ENCODE results near the gene SULF2.

SULF2 gene

DNA sequence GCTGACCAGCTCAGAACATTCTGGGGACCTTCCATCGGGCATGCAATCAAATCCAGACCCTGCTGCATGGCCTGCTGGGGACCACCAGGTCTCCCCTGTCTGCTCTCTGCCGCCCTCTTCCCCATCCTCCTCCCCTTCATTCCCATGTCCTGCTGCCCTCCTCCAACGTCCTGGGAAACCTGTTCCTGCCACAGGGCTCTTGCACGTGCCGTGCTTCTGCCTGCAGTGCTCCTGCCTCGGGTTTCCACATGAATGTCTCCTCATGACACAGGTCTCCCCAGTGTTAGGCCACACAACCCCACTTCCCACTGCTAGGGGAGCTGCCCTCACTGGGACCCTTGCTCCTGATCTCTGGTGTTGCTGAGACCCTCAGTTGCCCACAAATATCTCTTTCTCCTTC lies 37.2 kb downstream of the SULF2 start:
- H3K4me3 Mint-ChIP-seq: no peak overlapping the region
- peaks cover 15% of the 10 kb centered on the region for H3K4me1 Mint-ChIP-seq (ENCODE audit: low read depth)
- no peak overlapping the region for H3K27ac Mint-ChIP-seq
- no peaks in the 10 kb centered on the region for H3K9me3 Mint-ChIP-seq (ENCODE audit: low read depth)
- no peaks in the 10 kb centered on the region for H3K36me3 Mint-ChIP-seq
- H3K27me3 Mint-ChIP-seq: peaks cover 4% of the 10 kb centered on the region

DNA sequence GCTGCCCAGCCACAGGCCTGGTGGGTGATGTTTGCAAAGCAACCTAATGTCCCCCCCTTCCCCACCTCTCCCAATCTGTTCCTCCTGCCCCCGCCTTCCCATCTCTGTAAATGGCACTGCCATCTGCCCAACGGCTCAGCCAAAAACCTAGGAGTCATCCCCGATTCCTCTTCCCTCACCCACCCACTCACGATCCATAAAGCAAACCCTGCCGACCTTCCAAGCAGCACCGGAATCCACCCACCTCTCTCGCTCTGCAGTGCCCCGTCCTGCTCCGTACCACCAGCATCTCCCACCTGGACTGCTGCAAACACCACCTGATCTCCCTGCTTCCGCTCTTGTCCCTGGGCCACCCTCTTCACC lies 37.6 kb downstream of the SULF2 start:
- no peaks in the 10 kb centered on the region for H3K9me3 Mint-ChIP-seq (ENCODE audit: low read depth)
- H3K27ac Mint-ChIP-seq: no peak overlapping the region
- H3K4me1 Mint-ChIP-seq (ENCODE audit: low read depth): peaks cover 15% of the 10 kb centered on the region
- no peaks in the 10 kb centered on the region for H3K36me3 Mint-ChIP-seq
- H3K27me3 Mint-ChIP-seq: peaks cover 4% of the 10 kb centered on the region
- no peak overlapping the region for H3K4me3 Mint-ChIP-seq

DNA sequence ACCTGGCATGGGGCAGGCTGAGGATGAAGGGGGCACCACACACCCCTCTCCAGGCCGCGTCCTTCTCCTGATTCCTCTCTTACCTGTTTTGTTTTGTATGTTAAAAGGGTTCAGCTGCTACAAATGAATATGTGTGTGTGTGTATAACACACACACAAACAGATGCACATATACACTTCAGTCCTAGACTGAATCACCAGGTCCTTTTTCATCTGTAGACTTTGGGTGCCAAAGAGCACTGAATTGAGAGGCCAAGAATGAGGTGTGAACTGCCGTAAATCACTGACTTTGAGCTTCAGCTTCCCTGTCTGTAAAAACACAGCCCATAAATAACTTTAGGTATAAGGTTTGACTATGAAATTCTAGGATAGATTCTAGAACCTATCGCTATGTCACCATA lies 40.5 kb downstream of the SULF2 start:
- Mint-ChIP-seq H3K27me3 (peaks cover 3% of the 10 kb centered on the region), H3K27ac (no peak overlapping the region), H3K4me3 (no peak overlapping the region), H3K4me1 (ENCODE audit: low read depth) (peaks cover 15% of the 10 kb centered on the region), H3K36me3 (no peaks in the 10 kb centered on the region), H3K9me3 (ENCODE audit: low read depth) (no peaks in the 10 kb centered on the region)

DNA sequence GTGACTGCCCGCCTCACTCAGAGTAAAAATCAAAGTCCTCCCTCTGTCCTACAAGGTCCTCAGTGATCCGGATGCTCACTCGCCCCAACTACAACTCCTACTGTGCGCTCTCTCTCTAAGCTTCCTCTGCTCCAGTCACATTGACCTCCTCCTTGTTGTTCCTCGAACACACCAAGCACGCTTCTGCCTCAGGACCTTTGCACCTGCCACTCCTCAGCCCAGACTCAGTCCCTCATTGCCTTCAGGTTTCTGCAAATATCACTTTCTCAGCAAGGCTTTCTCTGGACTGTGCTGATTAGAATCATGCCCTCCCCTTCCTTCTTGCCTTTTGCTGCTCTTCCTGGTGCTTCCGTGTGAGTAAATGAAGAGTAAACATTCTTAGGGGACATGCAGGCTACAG lies 41.6 kb downstream of the SULF2 start:
- no peaks in the 10 kb centered on the region for H3K36me3 Mint-ChIP-seq
- peaks cover 4% of the 10 kb centered on the region for H3K4me1 Mint-ChIP-seq (ENCODE audit: low read depth)
- no peak overlapping the region for H3K4me3 Mint-ChIP-seq
- H3K27me3 Mint-ChIP-seq: peaks cover 3% of the 10 kb centered on the region
- no peak overlapping the region for H3K27ac Mint-ChIP-seq
- H3K9me3 Mint-ChIP-seq (ENCODE audit: low read depth): no peaks in the 10 kb centered on the region

DNA sequence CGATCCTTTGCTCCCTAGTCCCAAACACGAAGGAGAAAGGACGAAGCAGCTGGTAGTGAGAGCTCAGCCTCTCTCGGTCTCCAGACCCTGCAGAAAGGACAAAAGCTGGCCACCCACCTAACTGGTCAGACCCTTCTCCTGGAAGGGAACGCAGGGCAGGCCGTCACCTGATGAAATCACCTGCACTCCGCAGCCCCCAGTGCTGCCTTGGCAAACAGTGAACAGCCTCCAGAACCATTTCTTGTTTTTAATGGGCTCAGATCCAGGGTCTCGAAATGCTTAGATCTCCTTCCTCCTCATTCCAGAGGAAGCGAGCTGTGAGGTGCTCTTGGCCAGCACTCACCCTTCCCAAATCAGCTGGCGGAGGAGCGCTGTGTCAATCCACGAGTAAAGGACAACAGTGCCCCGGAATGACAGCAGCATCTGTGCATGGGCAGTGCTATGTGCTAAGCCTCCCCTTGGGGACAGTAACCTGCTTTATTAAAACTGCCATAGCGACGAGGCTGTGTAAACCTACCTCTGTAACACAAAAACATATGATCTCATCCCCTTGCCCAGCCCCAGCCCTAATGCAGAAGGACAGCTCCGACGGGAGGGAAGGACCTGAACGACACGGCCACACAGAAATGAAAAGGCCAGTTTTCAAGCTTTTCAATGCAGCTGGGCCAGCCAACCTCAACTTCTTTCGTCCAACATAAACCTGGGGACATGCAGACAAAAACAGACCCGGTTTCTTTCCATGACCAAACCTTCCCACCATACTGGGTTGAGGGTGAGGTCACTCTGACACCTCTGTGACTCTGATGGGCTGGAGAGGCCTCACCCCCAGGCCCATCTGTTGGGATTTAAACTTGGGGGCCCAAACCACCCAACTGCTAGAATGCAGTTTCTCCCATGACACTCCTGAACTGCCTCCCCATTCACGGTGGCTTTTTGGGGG lies 43.3 kb downstream of the SULF2 start:
- Mint-ChIP-seq H3K9me3 (ENCODE audit: low read depth) (no peaks in the 10 kb centered on the region), H3K4me1 (ENCODE audit: low read depth) (no peaks in the 10 kb centered on the region), H3K4me3 (no peak overlapping the region), H3K27me3 (peaks cover 3% of the 10 kb centered on the region), H3K36me3 (no peaks in the 10 kb centered on the region), H3K27ac (no peak overlapping the region)

DNA sequence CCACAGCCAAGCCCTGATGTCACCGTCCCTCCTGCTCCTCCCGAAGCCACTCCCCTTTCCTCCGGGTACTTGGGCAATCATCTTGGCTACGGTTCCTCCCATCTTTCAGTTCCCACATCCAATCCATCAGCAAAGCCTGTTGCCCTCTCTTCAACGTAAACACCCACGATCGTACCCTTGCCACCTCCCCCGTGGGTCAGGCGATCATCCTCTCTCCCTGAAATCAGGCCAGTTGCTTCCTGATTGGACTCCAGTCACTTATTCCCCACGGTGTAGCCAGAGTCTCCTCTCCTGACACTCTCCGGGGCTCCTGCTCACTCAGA lies 44.5 kb downstream of the SULF2 start:
- H3K4me1 Mint-ChIP-seq (ENCODE audit: low read depth): no peaks in the 10 kb centered on the region

DNA sequence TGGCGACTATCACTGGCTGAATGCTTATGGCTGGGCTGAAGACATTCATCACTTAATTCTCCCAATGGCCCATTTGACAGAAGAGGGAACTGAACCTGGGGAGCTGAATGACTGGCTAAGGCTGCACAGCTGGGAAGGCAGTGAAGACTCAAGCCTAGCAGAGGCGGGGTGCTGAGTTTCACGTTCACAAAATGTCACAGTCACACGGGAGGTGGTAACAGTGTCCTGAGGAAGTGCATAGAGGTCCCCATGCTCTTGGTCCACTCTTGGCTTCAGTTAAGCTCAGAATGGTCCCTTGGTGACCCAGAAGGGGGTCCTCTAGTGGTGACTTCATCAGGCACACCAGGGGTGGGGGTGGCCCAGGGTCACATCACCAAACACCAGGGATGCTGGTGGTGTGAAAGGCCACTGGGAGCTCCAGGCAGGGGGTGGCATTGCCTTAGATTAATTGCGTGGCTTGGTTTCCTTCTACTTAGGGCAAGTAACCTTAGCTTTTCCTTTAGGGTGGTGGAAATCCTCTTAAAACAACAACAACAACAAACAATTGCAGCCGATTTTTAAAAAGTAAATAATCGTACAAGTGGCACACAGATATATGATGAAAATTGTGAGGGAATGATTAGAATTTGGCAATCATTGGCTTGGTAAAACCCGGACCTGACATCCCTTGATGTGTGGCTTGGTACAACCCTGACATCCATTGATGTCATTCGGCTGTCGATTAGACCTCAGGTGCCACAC lies 45.0 kb downstream of the SULF2 start:
- Mint-ChIP-seq H3K4me1 (ENCODE audit: low read depth) (no peaks in the 10 kb centered on the region), H3K27me3 (peaks cover 3% of the 10 kb centered on the region), H3K36me3 (no peaks in the 10 kb centered on the region), H3K9me3 (ENCODE audit: low read depth) (no peaks in the 10 kb centered on the region), H3K4me3 (no peak overlapping the region), H3K27ac (no peak overlapping the region)

More for the DNA sequence above, 44.5 kb downstream of the SULF2 start:
- Mint-ChIP-seq H3K4me3 (no peak overlapping the region), H3K9me3 (ENCODE audit: low read depth) (no peaks in the 10 kb centered on the region), H3K36me3 (no peaks in the 10 kb centered on the region), H3K27ac (no peak overlapping the region), H3K27me3 (peaks cover 3% of the 10 kb centered on the region)

DNA sequence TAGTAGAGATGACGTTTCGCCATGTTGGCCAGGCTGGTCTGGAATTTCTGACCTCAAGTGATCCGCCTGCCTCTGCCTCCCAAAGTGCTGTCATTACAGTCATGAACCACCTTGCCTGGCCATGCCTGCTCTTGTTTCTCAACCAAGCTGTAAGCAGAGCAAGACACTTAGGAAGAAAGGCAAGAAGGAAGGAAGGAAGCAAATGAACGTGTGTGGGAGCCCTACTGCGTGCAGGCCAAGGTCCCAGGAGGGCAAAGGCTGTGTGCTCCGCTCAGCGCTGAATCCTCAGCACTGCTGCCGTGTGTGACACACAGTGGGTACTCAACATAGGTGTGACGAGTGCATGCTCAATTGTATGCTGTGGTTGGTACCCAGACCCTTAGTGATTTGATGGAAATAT lies 47.4 kb downstream of the SULF2 start:
- H3K27ac Mint-ChIP-seq: no peak overlapping the region
- H3K4me3 Mint-ChIP-seq: no peak overlapping the region
- H3K36me3 Mint-ChIP-seq: no peaks in the 10 kb centered on the region
- H3K9me3 Mint-ChIP-seq (ENCODE audit: low read depth): no peaks in the 10 kb centered on the region
- no peaks in the 10 kb centered on the region for H3K4me1 Mint-ChIP-seq (ENCODE audit: low read depth)
- H3K27me3 Mint-ChIP-seq: no peaks in the 10 kb centered on the region

DNA sequence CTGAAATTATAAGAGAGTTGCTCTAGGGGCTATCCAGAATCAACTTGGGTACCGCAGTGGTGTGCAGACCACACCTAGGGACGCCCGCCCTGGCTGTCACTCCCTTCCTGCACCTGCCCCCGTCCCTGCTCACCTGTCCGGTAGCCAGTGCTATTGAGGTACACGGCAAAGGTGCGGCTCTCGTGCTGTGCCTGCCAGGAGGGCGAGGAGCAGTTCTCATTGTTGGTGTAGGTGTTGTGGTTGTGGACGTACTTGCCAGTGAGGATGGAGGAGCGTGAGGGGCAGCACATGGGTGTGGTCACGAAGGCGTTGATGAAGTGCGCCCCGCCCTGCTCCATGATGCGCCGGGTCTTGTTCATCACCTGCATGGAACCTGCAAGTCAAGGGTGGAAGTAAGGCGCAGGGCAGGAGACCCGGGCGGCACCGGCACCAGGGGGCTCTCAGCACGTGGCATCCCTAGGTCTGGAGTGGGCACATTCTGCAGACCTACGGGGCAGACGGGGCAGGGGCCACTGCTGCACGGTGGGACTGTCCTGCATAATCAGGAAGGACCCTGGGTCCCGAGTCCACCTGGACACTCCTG lies 48.6 kb downstream of the SULF2 start:
- no peaks in the 10 kb centered on the region for H3K27me3 Mint-ChIP-seq
- H3K27ac Mint-ChIP-seq: no peak overlapping the region
- H3K9me3 Mint-ChIP-seq (ENCODE audit: low read depth): no peaks in the 10 kb centered on the region
- H3K4me1 Mint-ChIP-seq (ENCODE audit: low read depth): no peaks in the 10 kb centered on the region
- no peak overlapping the region for H3K4me3 Mint-ChIP-seq
- no peaks in the 10 kb centered on the region for H3K36me3 Mint-ChIP-seq

DNA sequence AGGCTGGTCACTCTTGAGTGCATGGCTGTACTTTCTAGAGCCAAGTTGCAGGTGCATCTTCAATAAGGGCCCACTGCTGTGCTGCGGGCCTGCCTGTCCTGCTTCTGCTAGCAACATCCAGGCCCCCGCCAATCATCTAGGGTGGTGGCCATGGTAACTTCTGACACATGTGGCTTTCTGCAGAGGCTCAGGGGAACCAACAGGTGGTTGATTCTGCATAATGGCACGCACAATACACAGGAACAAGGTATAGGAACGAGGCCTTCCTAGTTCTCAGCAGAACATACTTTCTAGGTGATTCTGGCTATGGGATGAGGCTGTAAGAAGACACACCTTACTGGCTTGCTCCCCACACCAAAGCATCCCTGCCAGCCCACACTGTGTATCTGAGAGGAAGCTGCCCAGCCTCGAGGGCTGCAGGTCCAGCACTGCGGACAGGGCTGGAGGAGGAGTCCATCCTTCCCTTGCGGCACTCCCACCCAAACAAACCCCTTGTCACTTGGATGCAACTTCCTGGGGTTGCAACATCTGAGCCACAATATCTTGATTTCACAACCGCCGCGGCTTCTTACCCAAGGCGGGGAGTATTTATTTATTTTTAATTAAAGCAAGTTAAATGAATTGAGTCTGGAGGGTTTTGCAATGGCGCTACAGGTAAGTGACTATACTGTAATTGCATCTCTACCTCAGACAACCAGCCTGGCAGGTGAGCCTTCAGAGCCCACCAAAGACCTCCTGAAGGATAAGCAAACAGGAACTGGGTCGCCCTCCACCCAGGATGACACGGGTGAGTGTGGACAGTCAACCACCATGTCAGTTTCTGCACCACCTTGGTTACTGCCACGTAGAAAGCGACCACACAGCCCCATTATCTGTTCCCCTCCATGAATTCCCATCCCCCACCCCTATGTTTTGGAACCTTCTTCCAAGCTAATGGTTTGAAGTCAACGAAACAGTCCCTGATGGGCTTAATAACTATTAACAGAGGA lies 49.6 kb downstream of the SULF2 start:
- Mint-ChIP-seq H3K9me3 (ENCODE audit: low read depth) (no peaks in the 10 kb centered on the region), H3K27me3 (no peaks in the 10 kb centered on the region), H3K4me1 (ENCODE audit: low read depth) (no peaks in the 10 kb centered on the region), H3K27ac (no peak overlapping the region), H3K4me3 (no peak overlapping the region), H3K36me3 (no peaks in the 10 kb centered on the region)

DNA sequence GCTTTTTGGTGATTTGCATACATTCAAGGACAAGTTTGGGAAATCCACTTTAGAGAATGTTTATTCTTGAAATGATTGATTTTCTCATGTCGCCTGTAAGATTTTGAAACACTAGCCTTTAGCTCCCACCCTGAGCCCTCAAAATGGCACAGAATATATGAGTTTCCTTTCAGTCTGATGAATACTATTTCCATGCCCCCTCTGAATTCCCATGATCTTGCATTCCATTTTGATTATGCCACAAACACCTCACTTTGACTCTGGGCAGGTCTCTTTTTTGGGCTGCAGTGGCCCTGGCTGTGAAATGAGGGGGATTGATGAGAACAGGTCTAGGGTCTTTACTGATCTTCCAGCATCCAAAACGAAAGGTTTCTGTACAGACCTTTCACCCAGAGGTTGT lies 50.4 kb downstream of the SULF2 start:
- Mint-ChIP-seq H3K4me1 (ENCODE audit: low read depth) (no peaks in the 10 kb centered on the region), H3K9me3 (ENCODE audit: low read depth) (no peaks in the 10 kb centered on the region), H3K4me3 (no peak overlapping the region), H3K36me3 (no peaks in the 10 kb centered on the region), H3K27me3 (no peaks in the 10 kb centered on the region), H3K27ac (no peak overlapping the region)

DNA sequence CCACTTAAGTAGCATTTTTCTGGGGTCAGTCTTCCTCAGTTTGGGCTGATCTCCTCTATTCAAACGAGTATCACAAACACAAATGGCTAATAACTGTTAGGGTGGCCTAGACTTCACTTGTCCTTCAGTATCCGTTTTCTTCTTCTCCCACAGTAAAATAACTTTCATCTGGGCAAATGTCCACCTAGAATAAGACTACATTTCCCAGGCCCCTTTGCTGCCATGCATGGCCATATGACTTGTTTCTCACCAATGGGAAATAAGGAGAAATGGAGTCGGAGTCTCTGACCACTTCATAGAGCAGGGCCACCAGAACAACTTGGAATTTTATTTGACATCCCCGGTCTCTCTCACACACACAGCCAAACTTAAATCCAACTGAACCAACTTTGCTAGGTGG lies 51.4 kb downstream of the SULF2 start:
- no peaks in the 10 kb centered on the region for H3K9me3 Mint-ChIP-seq (ENCODE audit: low read depth)
- peaks cover 3% of the 10 kb centered on the region for H3K4me1 Mint-ChIP-seq (ENCODE audit: low read depth)
- H3K4me3 Mint-ChIP-seq: no peak overlapping the region
- no peaks in the 10 kb centered on the region for H3K36me3 Mint-ChIP-seq
- no peaks in the 10 kb centered on the region for H3K27me3 Mint-ChIP-seq
- no peak overlapping the region for H3K27ac Mint-ChIP-seq

DNA sequence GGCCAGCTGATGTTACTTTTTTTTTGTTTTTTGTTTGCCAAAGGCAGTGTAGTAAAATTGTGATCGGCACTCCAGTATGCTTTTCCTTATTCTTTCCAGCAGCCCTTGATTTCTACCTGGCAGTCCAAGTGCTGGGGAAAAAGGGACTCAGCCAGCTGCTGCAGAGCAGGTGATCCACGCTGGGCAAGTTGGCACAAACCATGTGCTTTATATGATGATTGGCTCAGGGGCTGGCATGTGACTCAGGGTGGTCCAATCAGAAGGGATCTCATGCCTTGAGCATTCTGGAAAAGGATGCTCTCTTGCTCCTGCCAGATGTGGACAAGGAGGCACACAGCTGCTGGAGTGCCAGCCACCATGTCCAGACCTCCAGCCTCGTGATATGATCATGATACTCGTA lies 54.5 kb downstream of the SULF2 start:
- Mint-ChIP-seq H3K9me3 (ENCODE audit: low read depth) (no peaks in the 10 kb centered on the region), H3K36me3 (no peaks in the 10 kb centered on the region), H3K4me1 (ENCODE audit: low read depth) (peaks cover 23% of the 10 kb centered on the region), H3K27ac (no peak overlapping the region), H3K27me3 (no peaks in the 10 kb centered on the region), H3K4me3 (no peak overlapping the region)

DNA sequence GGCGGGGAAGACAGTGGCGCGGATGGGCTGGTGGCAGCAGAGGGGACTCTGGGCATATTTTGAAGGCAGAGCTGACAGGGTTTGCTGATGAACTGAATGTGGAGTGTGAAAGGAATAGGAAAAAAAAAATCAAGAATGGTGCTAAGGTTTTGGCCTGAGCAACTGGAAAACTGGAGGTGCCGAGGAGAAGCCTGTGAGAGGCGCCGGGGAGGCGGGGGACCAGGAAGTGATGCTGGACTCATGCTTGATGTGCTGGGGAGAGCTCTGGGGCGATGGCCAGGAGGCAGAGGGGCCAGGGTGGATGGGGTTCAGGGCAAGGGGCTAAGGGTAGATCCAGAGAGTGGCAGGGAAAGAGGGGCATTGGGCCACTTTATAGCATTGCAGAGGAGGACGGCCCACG lies 55.8 kb downstream of the SULF2 start:
- H3K4me1 Mint-ChIP-seq (ENCODE audit: low read depth): peaks cover 27% of the 10 kb centered on the region
- H3K4me3 Mint-ChIP-seq: no peak overlapping the region
- no peaks in the 10 kb centered on the region for H3K36me3 Mint-ChIP-seq
- H3K27me3 Mint-ChIP-seq: no peaks in the 10 kb centered on the region
- H3K27ac Mint-ChIP-seq: no peak overlapping the region
- H3K9me3 Mint-ChIP-seq (ENCODE audit: low read depth): no peaks in the 10 kb centered on the region

All from activated naive CD8-positive, alpha-beta T cell (primary cell).